Spleen (tissue), 11 donors: Measurements from ENCODE around the gene GPD1L. TPM values are rescaled to one million over a fixed set of nuclear protein-coding genes. Genes with fewer than 3 reads are reported as not detected.

Experiments
- DNase-seq: peaks from one replicate; pipeline ENCODE4 v3.0.0-alpha.2; 2020
- H3K27ac ChIP-seq, 8 donors: fragments of 200-600 bp; sonication (generic) in 7 of 8; 1 replicate in 4 of 8; 2 replicates in 4 of 8; pipeline versions ENCODE4 v1.5.0 to v1.8.0; 2016 to 2021; ENCODE audit warnings: inconsistent platforms in 4 of 8, mild to moderate bottlenecking in 4 of 8, moderate library complexity in 1 of 8
- H3K27me3 ChIP-seq, 7 donors: fragments of 200-600 bp; sonication (generic) in 6 of 7; replicated peaks in 1 of 7; 1 replicate in 4 of 7; 2 replicates in 3 of 7; pipeline versions ENCODE4 v1.5.0 to v1.8.0; 2016 to 2021; ENCODE audit warnings: inconsistent platforms in 3 of 7, mild to moderate bottlenecking in 1 of 7
- H3K36me3 ChIP-seq, 6 donors: fragments of 200-600 bp; sonication (generic) in 5 of 6; 1 replicate in 4 of 6; 2 replicates in 2 of 6; pipeline versions ENCODE4 v1.5.0 to v1.8.0; 2016 to 2021; ENCODE audit warnings: inconsistent platforms in 2 of 6
- H3K4me1 ChIP-seq, 6 donors: fragments of 200-600 bp; sonication (generic) in 5 of 6; 1 replicate in 3 of 6; 2 replicates in 3 of 6; pipeline versions ENCODE4 v1.5.0 to v1.8.0; 2016 to 2021; ENCODE audit warnings: inconsistent platforms in 3 of 6
- H3K4me3 ChIP-seq, 8 donors: fragments of 200-600 bp; sonication (generic) in 7 of 8; 1 replicate in 4 of 8; 2 replicates in 4 of 8; pipeline versions ENCODE4 v1.5.0 to v1.8.0; 2016 to 2021; ENCODE audit warnings: inconsistent platforms in 4 of 8, mild to moderate bottlenecking in 4 of 8, moderate library complexity in 2 of 8
- H3K9me3 ChIP-seq, 8 donors: fragments of 200-600 bp; sonication (generic) in 7 of 8; 1 replicate in 4 of 8; 2 replicates in 4 of 8; pipeline versions ENCODE4 v1.5.0 to v1.8.0; 2016 to 2021; ENCODE audit warnings: inconsistent platforms in 4 of 8
- POLR2A ChIP-seq, 3 donors: fragments of 450-650 bp; IDR thresholded peaks; one replicate each; pipeline ENCODE4 v1.5.1; 2017; ENCODE audit warnings: antibody characterized with exemption in 3 of 3, mild to moderate bottlenecking in 1 of 3
- POLR2AphosphoS5 ChIP-seq, 3 donors: sonication (generic); formaldehyde crosslinking; IDR thresholded peaks; one replicate each; pipeline ENCODE4 v1.5.1; 2017; ENCODE audit warnings: antibody characterized with exemption in 3 of 3
- WGBS, 5 donors: extraction: QIAGEN DNeasy Blood & Tissue Kit in 3 of 5; methylation state at CpG; one replicate each; pipeline versions ENCODE4 v1.1.5 to v1.1.7; 2013 to 2018; 5-methylcytosine and 5-hydroxymethylcytosine counted together
- intact Hi-C: fragments of 100-400 bp; cut with DNase I; formaldehyde crosslinking; loops from one replicate; pipeline ENCODE4 v1.15.0; 2023; ENCODE audit warnings: low total_unique reads
- polyA plus RNA-seq, 3 donors: library from polyadenylated mRNA; stranded (reverse); fragments of 200-250 nt; gene quantifications; one replicate each; pipeline ENCODE4 v1.2.1, GENCODE V29; 2013
- total RNA-seq, 7 donors: library from RNA; depleted of rRNA in 3 of 7; stranded (reverse); fragments of >200 nt in 3 of 7; fragmentation: NEBNext Ultra II Directional in 4 of 7; extraction: Animal tissue kit (Norgen Biotek cat#: 25700) in 4 of 7; gene quantifications; one replicate each; pipeline versions ENCODE4 v1.1.0 to v1.2.1, GENCODE V29; 2016 to 2021
- TF ChIP-seq, protein P1 (sequence below), 11 experiments: fragments of 200-600 bp in 7 of 11; fragments of 450-650 bp in 4 of 11; sonication (generic) in 4 of 11; IDR thresholded peaks in 8 of 11; conservative IDR thresholded peaks in 3 of 11; 1 replicate in 7 of 11; 2 replicates in 4 of 11; pipeline versions ENCODE4 v1.4.0 to v1.8.0; 2016 to 2021; ENCODE audit warnings: antibody characterized with exemption in 11 of 11, inconsistent platforms in 4 of 11, mild to moderate bottlenecking in 1 of 11
- donor health status: healthy with polysubstance abuse.
- donor health status: DM: no; HTN: no; CAD: no; lungs with moderate emphysema.
- donor health status: DM: no; HTN: no; CAD: no.
- donor health status: Bipolar disorder and iron deficiency.
- donor health status: healthy.
- donor health status: DM: no; HTN: no; CAD: no.
- donor health status: DM: yes; HTN: yes; CAD: no.

Gene GPD1L
- total and polyA plus RNA-seq, 10 donors: 6.2 to 38.9 (median 25.1) TPM

DNA sequence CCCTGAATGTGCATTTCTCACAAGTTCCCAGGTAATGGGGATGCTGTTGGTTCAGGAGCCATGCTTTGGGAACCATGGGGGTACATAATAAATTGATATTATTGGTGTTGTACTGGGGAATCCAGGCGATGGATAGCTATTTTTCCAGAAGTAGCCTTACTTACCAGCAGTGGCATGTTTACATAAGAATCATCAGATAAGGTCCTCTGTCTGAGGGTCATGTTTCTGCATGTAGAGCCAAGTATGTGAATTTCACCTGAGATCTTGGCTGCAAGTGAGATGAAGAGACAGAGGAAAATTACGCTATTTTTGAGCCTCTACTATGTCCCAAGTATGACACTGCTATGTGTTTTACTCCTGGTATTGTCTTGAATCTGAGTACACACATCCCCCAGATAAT, 26.3 kb downstream of the GPD1L start:
- Histone ChIP-seq H3K4me1 (peaks cover 0 to 6% (median 0%) of the 10 kb centered on the region in 6 donors), H3K27me3 (no peaks in the 10 kb centered on the region), H3K4me3 (no peak overlapping the region), H3K36me3 (peaks cover 0 to 50% (median 12%) of the 10 kb centered on the region in 6 donors), H3K27ac (no peak overlapping the region), H3K9me3 (no peaks in the 10 kb centered on the region)
- TF ChIP-seq POLR2AphosphoS5 (IDR thresholded peaks at IDR 0.05): no peak
- TF ChIP-seq, protein P1, sequence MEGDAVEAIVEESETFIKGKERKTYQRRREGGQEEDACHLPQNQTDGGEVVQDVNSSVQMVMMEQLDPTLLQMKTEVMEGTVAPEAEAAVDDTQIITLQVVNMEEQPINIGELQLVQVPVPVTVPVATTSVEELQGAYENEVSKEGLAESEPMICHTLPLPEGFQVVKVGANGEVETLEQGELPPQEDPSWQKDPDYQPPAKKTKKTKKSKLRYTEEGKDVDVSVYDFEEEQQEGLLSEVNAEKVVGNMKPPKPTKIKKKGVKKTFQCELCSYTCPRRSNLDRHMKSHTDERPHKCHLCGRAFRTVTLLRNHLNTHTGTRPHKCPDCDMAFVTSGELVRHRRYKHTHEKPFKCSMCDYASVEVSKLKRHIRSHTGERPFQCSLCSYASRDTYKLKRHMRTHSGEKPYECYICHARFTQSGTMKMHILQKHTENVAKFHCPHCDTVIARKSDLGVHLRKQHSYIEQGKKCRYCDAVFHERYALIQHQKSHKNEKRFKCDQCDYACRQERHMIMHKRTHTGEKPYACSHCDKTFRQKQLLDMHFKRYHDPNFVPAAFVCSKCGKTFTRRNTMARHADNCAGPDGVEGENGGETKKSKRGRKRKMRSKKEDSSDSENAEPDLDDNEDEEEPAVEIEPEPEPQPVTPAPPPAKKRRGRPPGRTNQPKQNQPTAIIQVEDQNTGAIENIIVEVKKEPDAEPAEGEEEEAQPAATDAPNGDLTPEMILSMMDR (IDR thresholded peaks at IDR 0.05 in 8 of 11, conservative IDR thresholded peaks at IDR 0.05 in 3 of 11): no peak
- TF ChIP-seq POLR2A (IDR thresholded peaks at IDR 0.05): no peak
- DNase-seq: no peak
- 92 to 100% (median 97%) methylated on average over 2 of the region's 2 CpGs for WGBS, 5 donors
- intact Hi-C loops: no loop called here

DNA sequence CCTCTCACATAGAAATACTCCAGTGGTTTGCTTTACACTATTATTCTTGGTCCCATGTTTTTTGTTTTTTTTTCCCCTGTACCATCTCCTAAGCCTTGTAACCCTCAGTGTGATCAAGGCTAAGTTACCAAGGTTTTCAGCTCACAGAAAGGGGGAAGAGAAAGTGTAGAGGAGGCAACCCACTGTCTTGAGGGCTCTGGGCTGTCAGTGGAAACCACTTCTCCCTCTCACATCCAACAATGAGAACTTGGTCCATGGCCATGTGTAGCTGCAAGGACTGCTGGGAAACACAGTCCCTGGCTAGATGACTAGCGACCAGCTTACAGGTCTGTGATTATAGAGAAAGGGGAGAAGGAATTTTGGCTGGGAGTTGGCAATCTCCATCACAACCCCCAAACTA, 30.3 kb downstream of the GPD1L start:
- intact Hi-C loops: no loop called here

DNA sequence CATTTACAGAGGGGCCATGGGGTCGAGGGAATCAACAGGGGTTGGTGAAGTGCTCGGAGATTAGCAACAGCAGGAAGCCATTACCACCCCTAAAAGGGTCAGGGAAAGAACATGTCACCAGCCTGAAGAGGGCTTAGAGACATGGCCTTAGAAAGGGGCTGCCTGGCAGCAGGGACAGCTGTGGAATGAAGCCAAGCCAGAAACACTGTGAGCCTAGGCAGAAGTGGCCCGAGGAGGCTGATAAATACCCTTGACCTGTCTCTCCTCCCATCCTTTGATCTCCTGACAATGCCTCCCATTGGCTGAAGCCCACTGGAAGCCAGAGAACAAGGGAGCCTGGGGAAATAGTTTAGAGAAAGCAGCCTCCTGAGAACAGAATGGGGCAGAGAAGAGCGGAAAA, 31.4 kb downstream of the GPD1L start:
- WGBS, 5 donors: 64 to 86% (median 73%) methylated on average over 4 of the region's 4 CpGs
- Histone ChIP-seq H3K27me3 (no peaks in the 10 kb centered on the region), H3K4me3 (no peak overlapping the region), H3K4me1 (peaks cover 7 to 28% (median 12%) of the 10 kb centered on the region in 6 donors), H3K36me3 (peaks cover 0 to 34% (median under 1%) of the 10 kb centered on the region in 6 donors), H3K9me3 (no peaks in the 10 kb centered on the region), H3K27ac (no peak overlapping the region)
- TF ChIP-seq POLR2AphosphoS5 (IDR thresholded peaks at IDR 0.05): no peak
- TF ChIP-seq, protein P1 (IDR thresholded peaks at IDR 0.05 in 8 of 11, conservative IDR thresholded peaks at IDR 0.05 in 3 of 11): no peak
- no peak for TF ChIP-seq POLR2A (IDR thresholded peaks at IDR 0.05)
- intact Hi-C loops: no loop called here
- no peak for DNase-seq

More for the DNA sequence above, 30.3 kb downstream of the GPD1L start:
- TF ChIP-seq, protein P1 (IDR thresholded peaks at IDR 0.05 in 8 of 11, conservative IDR thresholded peaks at IDR 0.05 in 3 of 11): no peak
- TF ChIP-seq POLR2A (IDR thresholded peaks at IDR 0.05): no peak
- TF ChIP-seq POLR2AphosphoS5 (IDR thresholded peaks at IDR 0.05): no peak
- WGBS, 5 donors: 82 to 100% (median 85%) methylated on average over 1 of the region's 1 CpG
- Histone ChIP-seq H3K4me1 (peaks cover 7 to 28% (median 12%) of the 10 kb centered on the region in 6 donors), H3K36me3 (peaks cover 0 to 34% (median 2%) of the 10 kb centered on the region in 6 donors), H3K27me3 (no peaks in the 10 kb centered on the region), H3K4me3 (no peak overlapping the region), H3K27ac (no peak overlapping the region), H3K9me3 (no peaks in the 10 kb centered on the region)
- no peak for DNase-seq

DNA sequence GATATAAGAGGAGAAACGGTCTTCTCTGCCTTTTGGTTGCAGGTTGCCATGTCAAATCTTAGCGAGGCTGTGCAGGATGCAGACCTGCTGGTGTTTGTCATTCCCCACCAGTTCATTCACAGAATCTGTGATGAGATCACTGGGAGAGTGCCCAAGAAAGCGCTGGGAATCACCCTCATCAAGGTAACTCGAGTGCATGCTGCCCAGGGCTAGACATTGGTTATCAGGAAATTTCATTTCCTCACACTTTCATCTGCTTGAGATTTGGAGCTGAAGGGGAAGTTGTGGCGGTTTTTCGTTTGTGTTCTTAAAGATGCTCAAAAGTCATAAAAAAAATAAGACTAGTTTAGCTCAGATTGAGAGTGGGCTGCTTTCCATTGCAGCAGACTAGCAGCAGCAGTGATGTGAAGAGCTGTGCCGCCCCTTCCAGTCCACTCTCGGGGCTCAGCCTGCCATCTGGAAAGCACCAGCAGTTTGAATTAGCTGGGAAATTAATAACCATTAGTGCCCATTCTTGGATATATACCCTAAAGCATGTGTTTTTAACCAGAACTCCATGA, 32.2 kb downstream of the GPD1L start:
- Histone ChIP-seq H3K36me3 (peaks cover 0 to 40% (median 0%) of the 10 kb centered on the region in 6 donors), H3K4me3 (no peak overlapping the region), H3K27me3 (no peaks in the 10 kb centered on the region), H3K27ac (no peak overlapping the region), H3K4me1 (peaks cover 7 to 28% (median 12%) of the 10 kb centered on the region in 6 donors), H3K9me3 (no peaks in the 10 kb centered on the region)
- intact Hi-C loops: no loop called here
- no peak for DNase-seq
- TF ChIP-seq POLR2AphosphoS5 (IDR thresholded peaks at IDR 0.05) (no peak), POLR2A (IDR thresholded peaks at IDR 0.05) (no peak)
- TF ChIP-seq, protein P1 (IDR thresholded peaks at IDR 0.05 in 8 of 11, conservative IDR thresholded peaks at IDR 0.05 in 3 of 11): no peak
- 18 to 29% (median 24%) methylated on average over 8 of the region's 8 CpGs for WGBS, 5 donors
